Stimulated activated CD4-positive, alpha-beta T cell treated with anti-CD3 and anti-CD28 coated beads, Interleukin-15, amount 100 ng/mL, for 24 hours (primary cell): ENCODE measurements around the gene ABCC8.

Source experiments
- DNase-seq: peaks from one replicate; pipeline ENCODE4 v3.0.0-alpha.2; 2020

The ABCC8 gene

DNA sequence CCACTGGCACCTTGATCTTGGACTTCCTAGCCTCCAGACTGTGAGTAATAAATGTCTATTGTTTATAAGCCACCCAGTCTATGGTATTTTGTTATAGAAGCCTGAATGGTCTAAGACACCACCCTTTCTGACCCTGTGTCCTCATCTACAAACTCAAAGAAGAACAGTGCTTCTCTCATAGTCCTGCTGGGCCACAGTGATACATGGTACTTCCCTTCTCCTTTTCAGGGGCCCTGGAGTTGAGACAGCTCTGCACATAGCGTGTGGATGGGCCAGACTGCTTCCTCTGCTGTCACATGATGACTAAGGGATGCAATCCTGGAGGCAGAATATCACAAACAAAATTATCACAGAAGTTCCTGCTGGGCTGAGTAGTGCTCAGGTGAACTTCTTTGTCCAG lies 93.2 kb downstream of the ABCC8 start:
- no peak for DNase-seq

GRCh38 chr11:17382046-17382728 lies 94.5 kb downstream of the ABCC8 start:
- DNase-seq, result no peak

DNA sequence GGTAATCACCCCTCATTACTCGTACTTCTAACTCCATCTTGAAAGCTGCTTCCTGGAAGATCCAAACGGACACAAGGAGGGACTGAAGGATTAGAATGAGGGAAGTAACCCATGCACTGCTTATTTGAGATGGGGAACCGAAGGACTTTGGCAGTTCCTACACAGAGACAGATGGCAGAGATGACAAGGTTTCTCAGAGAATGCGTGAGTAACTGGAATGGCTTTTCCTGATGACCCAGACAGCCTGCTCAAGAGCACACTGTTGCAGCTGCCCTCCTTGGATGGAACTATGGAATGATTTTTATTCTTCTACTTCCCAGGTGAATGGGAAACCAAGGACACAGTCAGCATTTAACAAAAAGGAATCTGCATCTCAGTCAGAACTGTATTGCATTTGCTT lies 95.5 kb downstream of the ABCC8 start:
- DNase-seq, result no peak

DNA sequence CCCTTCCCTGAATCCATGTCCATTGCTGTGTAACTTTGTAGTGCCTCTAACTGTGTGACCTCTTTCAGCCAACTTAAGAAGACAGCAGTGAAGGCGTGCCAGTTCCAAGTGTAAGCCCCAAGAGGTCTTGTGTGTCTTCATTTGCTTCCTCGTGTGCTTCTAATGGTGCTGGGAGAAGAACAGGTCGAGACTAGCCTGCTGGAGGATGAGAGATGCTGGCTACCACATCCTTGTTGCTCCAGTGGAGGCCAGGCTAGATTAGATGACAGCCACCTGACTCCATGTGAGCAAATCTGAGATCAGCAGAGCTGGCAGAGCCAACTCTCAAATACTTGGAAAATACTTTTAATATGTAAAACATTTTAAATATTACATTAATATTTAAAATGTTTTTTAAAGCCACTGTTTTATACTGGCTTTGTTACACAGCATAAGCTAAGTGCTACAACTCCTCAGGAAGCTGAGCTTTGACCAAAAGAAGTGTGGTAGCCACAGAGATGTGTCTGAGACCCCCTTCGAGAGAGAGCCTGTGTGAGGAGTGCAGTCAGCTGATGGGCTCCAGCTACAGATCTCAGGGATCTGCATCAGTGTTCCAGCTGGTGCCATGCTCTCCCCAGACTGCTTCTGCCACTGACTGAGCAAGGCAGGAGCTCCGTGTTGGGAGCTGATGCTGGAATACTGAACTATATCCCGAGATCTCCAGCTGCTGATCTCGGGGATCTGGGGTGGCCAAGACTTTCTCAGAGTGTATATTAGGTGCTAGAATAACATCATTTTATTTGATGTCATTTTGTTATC lies 97.1 kb downstream of the ABCC8 start:
- DNase-seq, result no peak

DNA sequence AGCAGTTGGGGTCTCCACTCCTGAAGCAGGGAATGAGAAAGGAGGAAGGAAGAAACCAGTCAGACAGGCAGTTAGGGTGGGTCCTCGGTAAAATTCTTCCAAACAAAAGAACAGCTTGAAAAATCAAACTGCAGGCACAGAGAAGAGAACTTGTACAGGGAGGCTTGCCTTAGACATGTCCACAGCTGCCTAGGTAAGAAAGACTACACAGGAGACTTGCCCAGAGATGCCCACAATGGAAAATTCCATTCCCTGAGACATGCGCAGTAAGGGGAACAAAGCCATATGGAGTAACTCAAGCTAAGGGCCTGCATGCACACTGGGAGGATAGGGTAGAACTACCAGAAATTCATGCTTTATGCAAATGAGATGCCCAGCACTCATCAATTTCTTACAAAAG lies 98.0 kb downstream of the ABCC8 start:
- no peak for DNase-seq

DNA sequence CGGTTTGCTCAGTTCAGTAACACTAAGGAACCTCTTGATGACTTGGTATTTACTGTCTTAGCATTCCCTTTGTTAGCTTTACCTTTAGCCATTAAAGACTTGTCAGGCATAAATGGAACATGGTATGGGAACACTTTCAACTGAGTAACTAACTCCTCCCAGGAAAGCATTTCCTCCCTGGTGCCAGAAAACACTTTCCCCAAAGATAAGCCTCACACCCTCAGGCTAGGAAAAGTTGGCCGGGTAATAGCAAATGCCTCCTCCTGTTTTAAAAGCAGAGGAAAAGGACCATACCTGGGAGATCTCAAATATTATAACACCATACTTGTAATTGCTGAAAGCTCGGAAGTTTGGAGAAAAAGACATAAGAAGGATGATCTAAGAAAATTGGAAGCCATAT lies 100.2 kb downstream of the ABCC8 start:
- no peak for DNase-seq

DNA sequence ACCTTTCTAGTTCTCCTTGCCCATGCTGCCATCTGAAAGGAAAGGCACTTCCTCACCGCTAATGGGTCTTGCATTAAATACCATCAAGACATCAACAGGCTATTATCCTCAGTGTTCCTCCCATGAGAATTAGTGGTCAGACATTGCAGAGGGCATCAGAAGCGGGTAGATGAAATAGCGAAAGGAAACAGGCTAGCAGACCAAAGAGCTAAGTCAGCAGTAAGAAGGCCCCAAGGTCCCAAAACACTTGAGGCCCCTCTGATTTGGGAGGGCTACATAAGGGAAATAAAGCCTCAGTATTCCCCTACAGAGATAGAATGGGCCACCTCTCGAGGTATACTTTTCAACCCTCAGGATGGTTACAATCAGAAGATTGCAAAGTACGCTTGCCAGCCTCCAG lies 101.1 kb downstream of the ABCC8 start:
- DNase-seq, result no peak

DNA sequence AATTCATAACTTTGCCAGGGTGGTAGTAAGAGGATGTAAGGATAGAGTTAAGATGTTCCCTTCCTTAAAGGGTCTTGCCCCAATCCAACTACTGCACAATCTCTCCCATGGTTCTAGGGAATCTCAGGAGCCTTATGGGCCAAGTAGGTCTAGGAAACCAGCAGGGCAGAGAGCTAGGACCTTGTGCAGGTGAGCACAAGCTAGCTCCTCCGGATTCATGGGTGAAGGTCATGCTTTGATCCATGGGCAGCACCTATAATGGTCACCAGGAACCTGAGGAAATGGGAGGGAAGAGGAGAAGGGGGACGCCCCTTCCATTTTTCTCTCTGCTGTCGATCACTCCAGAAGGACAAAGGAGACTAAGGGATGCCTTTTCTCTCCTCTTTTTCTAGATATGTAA lies 105.0 kb downstream of the ABCC8 start:
- DNase-seq, result no peak

- no peak for DNase-seq
These were observed 106.9 kb downstream of the ABCC8 start for GRCh38 chr11:17369684-17370243.

DNA sequence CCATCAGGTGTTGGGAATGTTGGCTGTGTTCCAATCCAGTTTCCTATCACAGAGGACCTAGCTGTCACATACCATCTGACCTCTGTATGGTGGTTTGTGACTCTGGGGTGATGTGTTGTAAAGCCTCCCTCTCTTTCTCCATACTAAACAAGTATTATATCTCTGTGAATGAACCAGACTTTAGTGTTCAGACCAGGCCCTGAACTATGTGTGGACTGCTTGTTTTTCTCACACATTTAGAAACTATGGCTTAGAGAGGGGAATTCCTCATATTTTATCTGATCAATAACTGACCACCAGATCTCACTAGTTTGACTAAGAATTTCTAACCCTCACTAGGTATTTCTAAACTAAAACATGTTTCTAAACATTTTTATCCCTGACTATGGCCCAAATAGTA lies 107.6 kb downstream of the ABCC8 start:
- DNase-seq, result no peak

- peak; percentile 15 for DNase-seq
These were observed 108.1 kb downstream of the ABCC8 start for GRCh38 chr11:17368551-17368950.

GRCh38 chr11:17366495-17366894 lies 110.2 kb downstream of the ABCC8 start:
- DNase-seq, result no peak

DNA sequence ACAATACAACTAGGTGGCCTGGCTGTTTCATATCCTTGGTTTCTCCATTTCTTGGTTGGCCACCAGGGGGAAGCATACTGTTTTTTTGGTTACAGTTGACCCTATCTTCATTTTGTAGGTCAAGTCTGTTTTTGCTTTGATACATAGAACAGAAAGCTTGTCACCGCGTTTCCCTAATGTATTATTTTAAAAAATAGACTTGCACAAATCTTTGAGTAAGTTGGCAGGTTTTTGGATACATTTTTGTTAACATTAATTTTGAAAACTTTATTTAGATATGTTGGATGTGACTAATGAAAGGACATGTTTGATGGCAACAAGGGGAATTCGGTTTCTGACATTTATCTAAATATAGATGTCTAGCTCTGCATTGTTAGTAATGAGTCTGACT lies 122.0 kb downstream of the ABCC8 start:
- peak; percentile 77 for DNase-seq

DNA sequence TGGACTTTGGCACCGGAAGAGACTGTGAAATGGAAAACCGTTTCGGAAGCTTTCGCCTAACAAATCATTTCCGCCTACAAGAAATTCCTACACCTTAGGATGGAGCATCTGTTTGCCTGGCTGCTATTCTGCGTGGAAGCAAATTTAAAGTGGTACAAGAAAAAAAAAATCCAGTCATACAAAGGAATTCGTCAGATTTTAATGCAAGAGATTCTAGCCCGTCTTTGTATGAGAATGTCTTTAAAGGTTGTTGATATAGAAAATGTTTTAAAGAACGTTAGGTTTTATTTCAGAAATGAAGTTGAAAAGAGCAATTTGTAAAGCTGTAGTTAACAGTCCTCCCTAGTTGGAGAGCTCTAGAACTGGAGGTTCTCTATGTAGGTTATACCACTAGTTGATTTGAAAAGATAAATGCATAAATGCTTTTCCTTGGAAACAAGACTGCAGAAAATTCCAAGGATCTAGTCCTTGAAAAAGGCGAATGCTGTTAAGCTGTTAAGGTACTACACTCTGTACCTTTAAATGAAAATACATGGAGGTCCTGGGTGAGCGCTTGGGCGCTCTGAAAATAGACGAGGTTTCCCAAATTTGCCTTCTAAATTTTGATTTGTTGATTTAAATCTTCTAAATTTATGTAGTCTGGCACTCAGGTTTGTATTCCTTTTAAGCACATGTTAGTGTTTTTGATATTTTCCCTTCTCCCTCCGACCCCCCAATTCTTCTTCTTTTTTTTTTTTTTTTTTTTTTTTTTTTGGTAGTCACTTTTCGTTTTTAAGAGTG lies 122.6 kb downstream of the ABCC8 start:
- DNase-seq, result no peak

- peak; percentile 84 for DNase-seq
These were observed 123.5 kb downstream of the ABCC8 start for GRCh38 chr11:17352950-17353820.

DNA sequence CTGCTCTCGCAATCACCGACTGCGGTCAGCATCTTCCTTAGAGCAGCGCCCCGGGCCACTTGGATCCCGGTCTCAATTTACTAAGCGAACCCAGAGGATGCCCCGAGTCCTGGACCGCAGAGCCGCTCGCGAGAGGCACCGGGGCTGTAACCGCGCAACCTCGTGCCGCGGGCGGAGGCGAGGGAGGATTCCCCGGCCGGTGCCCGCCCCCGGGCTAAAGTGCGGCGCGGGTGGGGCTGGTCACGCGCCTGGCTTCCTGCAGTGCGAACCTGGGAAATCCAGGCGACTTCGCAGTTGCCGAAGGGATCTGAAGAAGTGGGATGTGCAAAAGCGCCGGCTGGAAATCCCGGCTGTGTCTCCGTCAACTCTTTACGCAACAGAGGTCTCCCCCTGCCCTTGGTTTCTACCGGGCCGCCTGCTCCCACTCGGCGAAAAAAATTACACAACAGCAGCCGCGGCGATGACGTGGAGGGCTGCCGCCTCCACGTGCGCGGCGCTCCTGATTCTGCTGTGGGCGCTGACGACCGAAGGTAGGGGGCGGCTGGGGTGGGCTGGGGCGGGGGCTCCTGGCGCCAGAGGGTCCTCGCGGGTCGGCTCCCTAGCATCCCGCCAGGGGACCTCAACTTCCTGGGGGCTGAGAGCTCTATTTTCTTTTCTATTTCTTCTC lies 125.0 kb downstream of the ABCC8 start, which contains the start of gene NCR3LG1:
Gene NCR3LG1 (plus strand): TSS at position 291 of the 667 bp plus-strand sequence. CDS start 170 bp downstream, at position 461.
- peak; percentile 63 for DNase-seq

- DNase-seq, result no peak
These were observed 125.5 kb downstream of the ABCC8 start for GRCh38 chr11:17351172-17351509.

DNA sequence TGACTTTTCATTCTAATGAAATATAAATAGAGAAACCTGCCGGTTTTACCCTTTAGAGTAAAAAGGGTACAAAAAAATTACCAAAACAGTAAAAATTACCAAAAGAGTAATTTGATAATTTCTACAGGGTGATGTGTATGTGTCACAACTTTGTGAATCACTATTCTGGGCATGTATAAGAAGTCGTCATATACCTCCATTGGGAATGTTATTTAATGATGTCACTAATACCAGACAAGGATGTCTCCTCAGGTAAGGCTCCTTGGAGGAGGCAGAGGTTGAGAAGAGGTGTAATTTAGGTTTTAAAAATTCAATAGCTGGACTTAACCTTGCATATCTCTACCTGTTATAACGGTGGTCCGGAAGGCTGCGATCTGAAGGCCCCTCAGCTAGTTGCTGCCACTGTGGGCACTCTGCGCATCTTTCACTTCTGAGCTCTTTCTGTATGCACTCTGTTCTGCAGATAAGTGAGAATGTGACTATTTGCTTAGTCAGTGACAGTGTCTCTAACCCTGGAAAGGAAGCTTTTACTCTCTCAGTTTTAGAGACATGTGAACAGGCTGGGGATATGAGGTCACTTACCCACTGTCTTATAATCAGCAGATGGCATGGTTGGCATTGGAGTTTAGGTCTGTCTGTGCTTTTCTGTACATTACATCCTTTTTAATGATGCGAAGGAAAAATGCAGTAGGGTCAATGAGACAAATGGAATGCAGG lies 126.0 kb downstream of the ABCC8 start:
- DNase-seq, result no peak

- DNase-seq, result no peak
These were observed 129.0 kb downstream of the ABCC8 start for GRCh38 chr11:17347676-17348075.

DNA sequence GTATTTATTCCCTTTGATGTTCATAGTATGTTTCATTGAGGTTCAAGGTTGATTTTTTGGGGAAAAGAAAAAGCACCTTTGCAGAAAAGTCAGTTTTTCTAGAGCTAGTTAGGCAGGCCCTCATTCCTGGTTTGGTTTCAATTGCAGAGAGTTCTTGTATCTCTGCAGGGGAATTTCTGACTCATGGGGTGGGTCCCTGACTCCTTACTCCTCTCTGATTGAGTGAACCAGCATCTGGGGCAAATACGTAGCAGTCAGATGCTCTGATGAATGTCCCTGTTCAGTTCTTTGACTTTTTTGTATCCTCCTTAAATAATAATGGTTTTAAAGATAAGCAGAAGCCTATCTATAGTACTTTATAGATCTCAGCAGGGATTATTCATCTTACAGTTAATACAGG lies 132.7 kb downstream of the ABCC8 start:
- peak; percentile 73 for DNase-seq

- no peak for DNase-seq
These were observed 133.4 kb downstream of the ABCC8 start for GRCh38 chr11:17343257-17343656.
